Panc1 (cell line): ENCODE measurements around the gene RXRB.

Experiments
- CTCF ChIP-seq: fragments of 450-650 bp; IDR thresholded peaks from 2 replicates; pipeline ENCODE4 v1.5.1; 2017; ENCODE audit warnings: mild to moderate bottlenecking
- TF ChIP-seq, protein P1 (sequence below), 2 experiments: IDR thresholded peaks; 2 replicates each; pipeline ENCODE4 v1.6.1; 2011 to 2012; ENCODE audit warnings: low read depth in 2 of 2, control low read depth in 1 of 2, low read length in 1 of 2, mild to moderate bottlenecking in 1 of 2, moderate library complexity in 1 of 2; ENCODE audit not compliant: insufficient read depth in 1 of 2

DNA sequence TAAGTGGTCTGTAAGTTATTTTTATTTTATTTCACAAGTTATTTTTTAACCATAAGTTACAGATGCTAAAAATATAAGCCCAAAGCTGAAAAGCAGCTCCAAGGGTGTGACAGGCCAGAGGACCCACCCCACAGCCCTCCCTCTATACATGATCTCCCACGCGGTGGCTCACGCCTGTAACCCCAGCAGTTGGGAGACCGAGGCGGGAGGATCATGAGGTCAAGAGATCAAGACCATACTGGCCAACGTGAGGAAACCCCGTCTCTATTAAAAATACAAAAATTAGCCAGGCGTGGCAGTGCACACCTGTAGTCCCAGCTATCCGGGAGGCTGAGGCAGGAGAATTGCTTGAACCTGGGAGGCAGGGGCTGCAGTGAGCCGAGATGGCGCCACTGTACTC lies 40.4 kb downstream of the RXRB start:
- TF ChIP-seq CTCF, result no peak
- TF ChIP-seq, protein P1, sequence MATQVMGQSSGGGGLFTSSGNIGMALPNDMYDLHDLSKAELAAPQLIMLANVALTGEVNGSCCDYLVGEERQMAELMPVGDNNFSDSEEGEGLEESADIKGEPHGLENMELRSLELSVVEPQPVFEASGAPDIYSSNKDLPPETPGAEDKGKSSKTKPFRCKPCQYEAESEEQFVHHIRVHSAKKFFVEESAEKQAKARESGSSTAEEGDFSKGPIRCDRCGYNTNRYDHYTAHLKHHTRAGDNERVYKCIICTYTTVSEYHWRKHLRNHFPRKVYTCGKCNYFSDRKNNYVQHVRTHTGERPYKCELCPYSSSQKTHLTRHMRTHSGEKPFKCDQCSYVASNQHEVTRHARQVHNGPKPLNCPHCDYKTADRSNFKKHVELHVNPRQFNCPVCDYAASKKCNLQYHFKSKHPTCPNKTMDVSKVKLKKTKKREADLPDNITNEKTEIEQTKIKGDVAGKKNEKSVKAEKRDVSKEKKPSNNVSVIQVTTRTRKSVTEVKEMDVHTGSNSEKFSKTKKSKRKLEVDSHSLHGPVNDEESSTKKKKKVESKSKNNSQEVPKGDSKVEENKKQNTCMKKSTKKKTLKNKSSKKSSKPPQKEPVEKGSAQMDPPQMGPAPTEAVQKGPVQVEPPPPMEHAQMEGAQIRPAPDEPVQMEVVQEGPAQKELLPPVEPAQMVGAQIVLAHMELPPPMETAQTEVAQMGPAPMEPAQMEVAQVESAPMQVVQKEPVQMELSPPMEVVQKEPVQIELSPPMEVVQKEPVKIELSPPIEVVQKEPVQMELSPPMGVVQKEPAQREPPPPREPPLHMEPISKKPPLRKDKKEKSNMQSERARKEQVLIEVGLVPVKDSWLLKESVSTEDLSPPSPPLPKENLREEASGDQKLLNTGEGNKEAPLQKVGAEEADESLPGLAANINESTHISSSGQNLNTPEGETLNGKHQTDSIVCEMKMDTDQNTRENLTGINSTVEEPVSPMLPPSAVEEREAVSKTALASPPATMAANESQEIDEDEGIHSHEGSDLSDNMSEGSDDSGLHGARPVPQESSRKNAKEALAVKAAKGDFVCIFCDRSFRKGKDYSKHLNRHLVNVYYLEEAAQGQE (IDR thresholded peaks at IDR 0.05; ENCODE audit: insufficient read depth in 1 of 2, low read depth in 2 of 2, low read length in 1 of 2), result no peak
